Endothelial cell of umbilical vein (primary cell): ENCODE results near the gene BPTF. TPM values are rescaled to one million over a fixed set of nuclear protein-coding genes. Genes with fewer than 3 reads are reported as not detected.
"Not testable (repeated sequence)": the region's sequence is repeated elsewhere in the genome, so short reads cannot be mapped to it uniquely, and the experiment has no call there.

Experiments used
- BruUV-seq: library from RNA; stranded (reverse); fragments of 400-500 nt; replicated peaks from 2 replicates; lab custom pipeline; 2021; lab: Mats Ljungman, UMichigan
- CTCF ChIA-PET: fragments of 300-600, 350-600 bp; sonication (Branson Sonifier 250); formaldehyde crosslinking; loops from one replicate; lab custom pipeline; 2021; ENCODE audit warnings: antibody characterized with exemption, inconsistent platforms; lab: Charles Lee
- POLR2A ChIA-PET: fragments of 300-600, 350-600 bp; sonication (Branson Sonifier 250); formaldehyde crosslinking; loops from one replicate; lab custom pipeline; 2021; ENCODE audit warnings: antibody characterized with exemption, inconsistent platforms; lab: Charles Lee
- DNase-seq: peaks from one replicate; pipeline ENCODE4 v3.0.0-alpha.2; 2011; ENCODE audit warnings: low read depth, low spot score
- FAIRE-seq: peaks from 2 replicates; lab custom pipeline; 2011; peaks lifted over from hg19 to GRCh38; lab: Jason Lieb, UNC
- H2AFZ ChIP-seq: 2 replicates; pipeline ENCODE4 v1.6.0; 2012; ENCODE audit warnings: low read depth, low read length, control low read depth, inconsistent platforms
- H3K27ac ChIP-seq: 2 replicates; pipeline ENCODE4 v1.5.1; 2011; ENCODE audit warnings: low read depth, mild to moderate bottlenecking, control low read depth, low read length, moderate library complexity; ENCODE audit not compliant: insufficient read depth
- H3K27me3 ChIP-seq, 2 experiments: 2 replicates each; pipeline versions ENCODE4 v1.6.0 to v1.6.1; 2011; ENCODE audit warnings: low read length in 2 of 2, mixed read lengths in 1 of 2; ENCODE audit not compliant: control insufficient read depth in 2 of 2, insufficient read depth in 2 of 2
- H3K36me3 ChIP-seq, 2 experiments: 2 replicates in 1 of 2; 3 replicates in 1 of 2; pipeline ENCODE4 v1.5.1; 2011; ENCODE audit warnings: low read length in 2 of 2, mild to moderate bottlenecking in 1 of 2, moderate library complexity in 1 of 2; ENCODE audit not compliant: control insufficient read depth in 2 of 2, insufficient read depth in 2 of 2; ENCODE audit errors: extremely low read depth in 1 of 2
- H3K4me1 ChIP-seq: 3 replicates; pipeline ENCODE4 v1.5.1; 2011; ENCODE audit warnings: mild to moderate bottlenecking, low read length; ENCODE audit not compliant: control insufficient read depth, insufficient read depth; ENCODE audit errors: extremely low read depth
- H3K4me2 ChIP-seq: 2 replicates; pipeline ENCODE4 v1.6.1; 2011; ENCODE audit warnings: low read length, control low read depth, mixed read lengths; ENCODE audit not compliant: insufficient read depth
- H3K4me3 ChIP-seq, 3 experiments: fragments of 200-600 bp in 1 of 3; sonication (generic), shearing (Covaris generic) in 1 of 3; replicated peaks in 1 of 3; 2 replicates each; pipeline ENCODE4 v1.5.1; 2011 to 2016; ENCODE audit warnings: control low read depth in 3 of 3, low read length in 3 of 3, mild to moderate bottlenecking in 2 of 3, inconsistent platforms in 1 of 3, low read depth in 1 of 3, moderate library complexity in 1 of 3; ENCODE audit not compliant: insufficient read depth in 1 of 3
- H3K79me2 ChIP-seq: 2 replicates; pipeline ENCODE4 v1.6.0; 2012; ENCODE audit warnings: low read length, inconsistent platforms; ENCODE audit not compliant: control insufficient read depth, insufficient read depth
- H3K9ac ChIP-seq: replicated peaks from 2 replicates; pipeline ENCODE3; 2011; ENCODE audit warnings: low read length, control low read depth; ENCODE audit not compliant: insufficient read depth; ENCODE audit errors: extremely low read depth
- H3K9me1 ChIP-seq: replicated peaks from 3 replicates; pipeline ENCODE4 v1.6.0; 2011; ENCODE audit warnings: mild to moderate bottlenecking, low read length; ENCODE audit not compliant: control insufficient read depth, insufficient read depth; ENCODE audit errors: extremely low read depth
- H3K9me3 ChIP-seq: replicated peaks from 2 replicates; pipeline ENCODE4 v1.5.1; 2012; ENCODE audit warnings: low read length, inconsistent platforms; ENCODE audit not compliant: control insufficient read depth, insufficient read depth
- H4K20me1 ChIP-seq: replicated peaks from 2 replicates; pipeline ENCODE3; 2011; ENCODE audit warnings: mild to moderate bottlenecking, low read length; ENCODE audit not compliant: control insufficient read depth, insufficient read depth; ENCODE audit errors: extremely low read depth
- FOS ChIP-seq: IDR thresholded peaks from 2 replicates; pipeline ENCODE4 v1.6.1; 2011; ENCODE audit warnings: mild to moderate bottlenecking, low read length, moderate library complexity, borderline replicate concordance; ENCODE audit not compliant: insufficient read depth
- MYC ChIP-seq: IDR thresholded peaks from one replicate; pipeline ENCODE4 v1.6.1; 2011; ENCODE audit warnings: mild to moderate bottlenecking, low read depth, low read length
- dilution Hi-C: fragments of 300-500 bp; cut with MboI; formaldehyde crosslinking; loops from one replicate; pipeline ENCODE4 v1.15.0; 2019; ENCODE audit warnings: low sequenced_read_pairs; ENCODE audit not compliant: extremely low pct_ligation_motif_present
- intact Hi-C: fragments of 100-400 bp; cut with micrococcal nuclease; formaldehyde crosslinking; loops from one replicate; pipeline ENCODE4 v1.10.0; 2022
- polyA plus RNA-seq, 4 experiments: library from polyadenylated mRNA; depleted of rRNA in 3 of 4; stranded (reverse) in 3 of 4; unstranded in 1 of 4; fragments of >200 nt; gene quantifications; 2 replicates each; pipeline versions ENCODE4 v1.2.1 to v1.2.3, GENCODE V29; 2011 to 2012; ENCODE audit warnings: missing spikeins in 1 of 4
- total RNA-seq: library from RNA; stranded (reverse); gene quantifications from 2 replicates; pipeline ENCODE4 v1.2.3, GENCODE V29; 2021

Gene BPTF
- total and polyA plus RNA-seq, 2 donors (not counting 3 experiments of a cell fraction or from before 2014, with no cell fraction given), result 41.0 to 88.1 TPM

DNA sequence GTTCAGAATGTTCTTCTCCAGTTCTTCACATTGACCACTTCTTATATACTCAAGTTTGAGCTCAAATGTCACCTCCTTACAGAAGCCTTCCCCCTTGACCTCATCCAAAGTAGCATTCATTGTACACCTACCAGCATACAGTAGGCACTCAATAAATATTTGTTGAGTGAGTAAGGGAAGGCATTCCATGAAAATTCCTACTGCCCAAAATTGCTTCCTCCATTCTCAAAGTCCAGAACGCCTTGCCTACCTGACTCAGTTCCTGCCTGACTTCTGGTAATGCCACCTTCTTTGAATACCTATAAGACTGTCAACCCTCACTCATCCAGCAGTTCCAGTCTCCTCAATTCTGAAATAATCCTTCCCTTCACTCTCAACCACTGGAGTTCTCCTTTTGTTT lies 14.8 kb upstream of the BPTF start:
- dilution Hi-C loops, result no loop called here
- intact Hi-C loops, result no loop called here
- DNase-seq (no peak), FAIRE-seq (no peak)
- no peaks in the 10 kb centered on the region for H3K9me1 ChIP-seq
- no peaks in the 10 kb centered on the region for H3K4me1 ChIP-seq
- H3K4me3 ChIP-seq, result no peak overlapping the region
- H3K27me3 ChIP-seq, result no peaks in the 10 kb centered on the region
- CTCF ChIA-PET, result interaction anchor here (1.3 to 1.5 kb wide), 2 partner anchors 9 to 13 kb away, joined by 3 to 6 read pairs; no protein-coding TSS in a partner anchor
- no peak overlapping the region for H3K9ac ChIP-seq
- no peak overlapping the region for H3K27ac ChIP-seq
- no peak for TF ChIP-seq MYC
- no peak for TF ChIP-seq FOS
- no peak overlapping the region for H2AFZ ChIP-seq
- H3K36me3 ChIP-seq, result no peaks in the 10 kb centered on the region
- H3K4me2 ChIP-seq, result no peak overlapping the region
- no TSS peak for BruUV-seq
- no peaks in the 10 kb centered on the region for H3K9me3 ChIP-seq
- no peaks in the 10 kb centered on the region for H4K20me1 ChIP-seq
- no peaks in the 10 kb centered on the region for H3K79me2 ChIP-seq
- POLR2A ChIA-PET, result no interaction called here

DNA sequence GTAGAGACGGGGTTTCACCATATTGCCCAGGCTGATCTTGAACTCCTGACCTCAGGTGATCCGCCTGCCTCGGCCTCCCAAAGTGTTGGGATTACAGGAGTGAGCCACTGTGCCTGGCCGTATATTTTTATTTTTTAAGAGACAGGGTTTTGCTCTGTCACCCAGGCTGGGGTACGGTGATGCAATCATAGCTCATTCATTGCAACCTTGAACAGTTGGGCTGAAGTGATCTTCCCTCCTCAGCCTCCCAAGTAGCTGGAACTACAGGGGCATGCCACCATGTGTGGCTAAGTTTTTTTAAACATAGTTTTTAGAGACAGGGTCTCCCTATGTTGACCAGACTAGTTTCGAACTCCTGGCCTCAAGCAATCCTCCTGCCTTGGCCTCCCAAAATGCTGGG lies 12.9 kb upstream of the BPTF start:
- DNase-seq, H3K9me1 ChIP-seq, H3K36me3 ChIP-seq, H3K4me2 ChIP-seq, FAIRE-seq, H2AFZ ChIP-seq, CTCF ChIA-PET, H4K20me1 ChIP-seq, H3K9ac ChIP-seq, BruUV-seq, H3K4me1 ChIP-seq, POLR2A ChIA-PET, H3K79me2 ChIP-seq, H3K27me3 ChIP-seq, H3K9me3 ChIP-seq, H3K27ac ChIP-seq, H3K4me3 ChIP-seq, intact Hi-C loops, dilution Hi-C loops: not testable (repeated sequence)
